Adipocyte (in vitro differentiated cells): ENCODE measurements around the gene GLT1D1.
"Not testable (repeated sequence)": the region's sequence is repeated elsewhere in the genome, so short reads cannot be mapped to it uniquely, and the experiment has no call there.

Experiments
- DNase-seq: peaks from one replicate; pipeline ENCODE4 v3.0.0-alpha.2; 2015; ENCODE audit warnings: low read depth
- H3K27me3 ChIP-seq: replicated peaks from 2 replicates; pipeline ENCODE4 v1.7.0; 2013; ENCODE audit warnings: mild to moderate bottlenecking, low read length, moderate library complexity; ENCODE audit not compliant: control insufficient read depth, insufficient read depth
- H3K36me3 ChIP-seq: 2 replicates; pipeline ENCODE4 v1.7.0; 2013; ENCODE audit warnings: low read length, mild to moderate bottlenecking, moderate library complexity; ENCODE audit not compliant: control insufficient read depth, insufficient read depth, severe bottlenecking
- H3K4me1 ChIP-seq: 2 replicates; pipeline ENCODE4 v1.7.0; 2013; ENCODE audit warnings: mild to moderate bottlenecking, low read length, moderate library complexity; ENCODE audit not compliant: control insufficient read depth, insufficient read depth
- H3K4me3 ChIP-seq: 2 replicates; pipeline ENCODE4 v1.7.0; 2013; ENCODE audit warnings: mild to moderate bottlenecking, low read length, moderate library complexity
- H3K9ac ChIP-seq: 2 replicates; pipeline ENCODE4 v1.7.0; 2013; ENCODE audit warnings: mild to moderate bottlenecking, low read length, moderate library complexity
- H3K9me3 ChIP-seq: 2 replicates; pipeline ENCODE4 v1.7.0; 2013; ENCODE audit warnings: mild to moderate bottlenecking, low read length, moderate library complexity; ENCODE audit not compliant: control insufficient read depth

GLT1D1 gene

DNA sequence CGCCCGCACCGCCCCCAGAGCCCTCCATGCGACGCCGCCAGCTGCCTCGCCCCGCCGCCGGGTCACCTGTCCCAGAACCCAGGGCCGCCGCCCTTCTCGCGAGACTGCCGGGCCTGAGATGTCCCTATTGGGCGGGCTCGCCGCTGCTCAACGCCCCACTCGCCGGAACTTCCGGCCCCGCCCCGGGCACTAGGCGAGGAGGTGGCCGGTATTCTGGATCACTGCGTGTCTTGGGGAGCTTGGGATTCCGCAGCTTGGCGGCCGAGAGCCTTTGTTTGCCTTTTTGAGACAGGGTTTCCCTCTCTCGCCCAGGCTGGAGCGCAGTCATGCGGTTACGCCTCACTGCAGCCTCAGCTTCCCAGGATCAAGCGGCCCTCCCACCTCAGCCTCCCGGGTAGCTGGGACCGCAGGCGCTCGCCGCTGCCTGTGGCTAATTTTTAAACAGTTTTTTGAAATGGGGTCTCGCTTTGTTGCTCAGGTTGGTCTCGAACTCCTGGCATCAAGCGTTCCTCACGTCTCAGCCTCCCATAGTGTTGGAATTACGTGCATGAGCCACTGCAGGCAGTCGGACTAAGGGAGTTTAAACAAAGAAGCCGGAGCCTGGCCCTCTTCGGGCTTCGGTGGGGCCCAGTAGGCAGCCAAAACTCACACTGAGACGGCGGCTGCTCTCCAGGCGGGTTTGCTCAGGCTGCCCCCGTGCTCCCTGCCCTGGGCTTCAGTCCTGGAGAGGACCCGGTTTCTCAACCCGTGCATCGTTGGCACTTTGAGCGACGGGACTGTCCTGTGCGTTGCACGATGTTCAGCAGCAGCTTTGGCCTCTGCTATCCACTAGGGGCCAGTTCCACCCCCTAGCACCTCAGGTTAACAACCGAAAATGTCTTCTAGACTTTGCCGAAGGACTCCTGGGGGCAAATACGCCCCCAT lies 29.1 kb upstream of the GLT1D1 start, which contains the start of gene SLC15A4:
Gene SLC15A4 (minus strand): TSS at position 43 of the 924 bp plus-strand sequence. CDS start 15 bp downstream, at position 28.
- Histone ChIP-seq H3K4me1 (peaks cover 13% of the 10 kb centered on the region), H3K9me3 (peaks cover 3% of the 10 kb centered on the region), H3K4me3 (peak within 1 kb of the TSS; percentile 98), H3K27me3 (no peaks in the 10 kb centered on the region), H3K9ac (peak within 1 kb of the TSS; percentile 97), H3K36me3 (no peaks in the 10 kb centered on the region)
- DNase-seq = peak; percentile 97

DNA sequence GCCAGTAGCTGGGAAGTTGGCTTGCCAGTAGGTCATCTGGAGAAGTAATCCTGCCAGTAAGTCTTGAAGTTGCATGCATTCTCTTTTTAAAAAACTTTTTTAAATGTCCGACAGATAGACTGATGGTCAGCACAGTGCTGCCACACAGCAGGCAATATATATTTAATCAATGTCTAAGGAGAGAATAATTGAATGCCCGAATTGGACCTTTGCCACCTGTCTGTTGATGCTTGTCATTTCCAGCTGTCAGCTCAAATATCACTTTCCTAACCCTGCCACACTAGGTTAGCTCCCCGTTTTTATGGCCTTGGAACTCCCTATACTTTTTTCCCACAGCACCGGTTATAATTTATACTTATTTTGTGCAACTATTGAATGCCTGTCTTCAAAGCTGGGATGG lies 27.4 kb upstream of the GLT1D1 start:
- Histone ChIP-seq H3K4me1 (peaks cover 7% of the 10 kb centered on the region), H3K27me3 (no peaks in the 10 kb centered on the region), H3K9ac (no peak overlapping the region), H3K4me3 (no peak overlapping the region), H3K9me3 (peaks cover 3% of the 10 kb centered on the region), H3K36me3 (no peaks in the 10 kb centered on the region)
- DNase-seq = no peak

DNA sequence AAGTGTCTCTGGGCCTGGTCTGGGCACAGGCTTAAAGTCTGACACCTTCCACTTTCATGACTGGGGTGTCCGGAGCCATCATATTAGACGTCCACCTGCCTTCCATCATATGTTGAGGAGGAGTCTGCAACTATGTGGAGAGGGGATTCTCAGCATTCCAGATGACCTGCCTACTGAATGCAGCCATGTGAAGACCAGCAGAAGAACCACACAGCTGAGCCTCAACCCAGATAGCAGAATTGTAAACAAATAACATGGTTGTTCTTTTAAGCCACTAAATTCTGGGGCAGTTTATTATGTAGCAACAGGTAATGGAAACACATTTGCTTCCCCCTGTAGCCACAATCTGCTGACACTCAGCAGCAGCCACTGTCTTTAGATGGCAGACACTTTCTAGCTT lies 25.6 kb upstream of the GLT1D1 start:
- Histone ChIP-seq H3K9me3 (peaks cover 3% of the 10 kb centered on the region), H3K4me1 (peaks cover 3% of the 10 kb centered on the region), H3K9ac (no peak overlapping the region), H3K36me3 (no peaks in the 10 kb centered on the region), H3K4me3 (no peak overlapping the region), H3K27me3 (no peaks in the 10 kb centered on the region)
- no peak for DNase-seq

DNA sequence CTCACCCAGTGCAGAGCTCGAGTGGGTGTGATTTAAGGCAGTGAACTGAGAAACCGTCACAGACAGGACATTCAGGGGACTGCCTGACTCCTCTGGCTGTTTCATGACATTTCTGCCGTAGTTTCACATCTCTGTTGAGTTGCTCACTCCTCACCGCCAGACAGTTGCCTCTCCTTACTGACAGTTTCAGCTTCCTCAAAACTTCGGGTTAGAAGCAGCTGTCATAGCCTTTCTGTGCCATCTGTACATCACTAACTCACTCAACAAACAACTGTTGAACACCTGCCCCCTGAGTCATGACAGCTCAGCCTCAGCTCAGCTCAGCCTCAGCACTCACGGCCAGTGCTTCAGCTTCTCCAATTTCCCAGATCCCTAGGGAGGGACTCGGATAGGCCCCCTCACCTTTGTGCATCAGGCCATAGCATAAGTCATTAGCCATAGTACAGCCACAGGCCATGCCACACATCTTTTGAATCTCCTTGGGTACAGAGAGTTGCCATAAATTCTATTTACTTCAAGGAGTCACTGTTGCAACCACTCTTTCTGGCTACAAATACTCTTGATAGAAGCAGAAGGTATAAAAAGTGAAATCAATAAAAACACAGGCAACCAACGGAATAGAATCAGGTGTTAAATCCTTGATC lies 23.3 kb upstream of the GLT1D1 start:
- no peak overlapping the region for H3K4me3 ChIP-seq
- peaks cover 3% of the 10 kb centered on the region for H3K9me3 ChIP-seq
- no peak for DNase-seq
- H3K9ac ChIP-seq = no peak overlapping the region
- no peaks in the 10 kb centered on the region for H3K4me1 ChIP-seq
- H3K27me3 ChIP-seq = no peaks in the 10 kb centered on the region
- H3K36me3 ChIP-seq = no peaks in the 10 kb centered on the region

DNA sequence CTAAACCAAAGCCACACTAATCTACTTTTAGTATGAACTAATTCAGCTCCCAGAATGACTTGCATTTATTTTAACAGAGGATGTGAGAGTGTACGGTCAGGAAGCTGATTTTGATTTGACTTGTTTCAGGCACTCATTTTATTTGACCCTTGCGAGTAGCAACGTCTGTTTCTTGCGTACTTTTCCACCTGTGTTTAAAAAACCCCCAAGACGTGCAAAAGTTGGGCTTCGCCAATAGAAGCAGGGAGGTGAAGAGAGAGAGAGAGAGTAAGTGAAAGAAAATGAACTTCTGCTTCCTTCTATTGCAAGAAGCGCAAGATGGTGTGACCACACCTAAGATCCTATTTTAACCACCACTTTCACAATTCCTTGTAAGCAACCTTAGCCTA lies 22.8 kb upstream of the GLT1D1 start:
- Histone ChIP-seq H3K9me3 (peaks cover 3% of the 10 kb centered on the region), H3K4me3 (no peak overlapping the region), H3K36me3 (no peaks in the 10 kb centered on the region), H3K9ac (no peak overlapping the region), H3K4me1 (no peaks in the 10 kb centered on the region), H3K27me3 (no peaks in the 10 kb centered on the region)
- no peak for DNase-seq

DNA sequence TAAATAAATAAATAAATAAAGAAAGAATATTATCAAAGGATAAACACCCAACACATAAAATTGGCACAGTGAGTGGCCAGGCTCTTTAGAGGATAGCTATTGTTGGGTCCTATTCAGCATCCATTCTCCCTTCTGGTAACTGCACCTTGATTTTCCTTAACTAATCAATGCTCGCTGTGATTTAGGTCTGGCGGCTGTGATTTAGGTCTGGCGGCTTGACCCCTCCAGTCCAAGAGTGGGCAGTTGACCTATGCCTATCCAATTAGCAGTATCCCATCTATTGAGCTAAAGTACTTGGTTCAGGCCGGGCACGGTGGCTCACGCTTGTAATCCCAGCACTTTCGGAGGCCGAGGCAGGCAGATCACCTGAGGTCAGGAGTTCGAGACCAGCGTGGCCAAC lies 19.9 kb upstream of the GLT1D1 start:
- Histone ChIP-seq H3K4me3 (no peak overlapping the region), H3K36me3 (no peaks in the 10 kb centered on the region), H3K27me3 (no peaks in the 10 kb centered on the region), H3K9me3 (no peaks in the 10 kb centered on the region), H3K4me1 (no peaks in the 10 kb centered on the region), H3K9ac (no peak overlapping the region)
- DNase-seq = no peak

DNA sequence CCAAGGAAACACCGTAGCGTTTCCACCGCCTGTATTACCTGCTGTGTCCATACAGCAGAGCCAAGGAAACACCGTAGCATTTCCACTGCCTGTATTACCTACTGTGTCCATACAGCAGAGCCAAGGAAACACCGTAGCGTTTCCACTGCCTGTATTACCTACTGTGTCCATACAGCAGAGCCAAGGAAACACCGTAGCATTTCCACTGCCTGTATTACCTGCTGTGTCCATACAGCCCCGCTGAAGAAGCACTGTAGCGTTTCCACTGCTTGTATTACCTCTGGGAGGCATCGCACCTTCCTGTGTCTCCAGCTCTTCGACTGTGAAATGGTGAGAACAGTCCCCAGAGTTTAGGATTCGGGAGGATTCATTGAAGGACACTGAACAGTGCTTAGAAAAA lies 13.4 kb upstream of the GLT1D1 start:
- not testable (repeated sequence) for H3K36me3 ChIP-seq, DNase-seq, H3K4me1 ChIP-seq, H3K27me3 ChIP-seq, H3K9me3 ChIP-seq, H3K9ac ChIP-seq, H3K4me3 ChIP-seq

DNA sequence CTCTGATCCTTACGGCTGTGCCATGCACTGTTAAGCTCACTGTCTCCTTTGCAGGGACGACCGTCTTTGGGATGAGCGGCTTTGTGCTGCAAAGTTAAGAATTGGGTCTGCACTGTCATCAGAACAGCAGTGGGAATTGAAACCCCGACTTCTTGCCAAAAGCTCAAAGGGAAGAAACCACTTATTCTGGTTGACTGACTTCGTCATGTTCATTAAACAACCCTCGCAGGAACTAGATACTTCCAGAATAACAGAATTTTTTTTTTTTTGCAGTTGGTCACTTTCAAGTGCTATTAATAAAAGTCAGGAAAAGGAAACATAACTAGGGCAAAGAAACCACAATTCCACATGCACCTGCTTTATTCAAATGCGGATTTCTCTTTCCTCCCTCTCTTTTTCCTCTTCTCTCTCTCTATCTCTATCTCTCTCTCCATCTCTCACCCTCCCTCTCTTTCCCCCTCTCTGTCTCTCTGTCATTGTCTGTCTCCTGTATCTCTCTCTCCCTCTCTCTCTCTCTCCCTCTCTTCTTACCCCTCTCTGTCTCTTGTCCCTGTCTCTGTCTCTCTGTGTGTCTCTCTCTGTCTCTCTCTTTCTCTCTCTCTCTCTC lies 12.3 kb upstream of the GLT1D1 start:
- H3K36me3 ChIP-seq = no peaks in the 10 kb centered on the region
- H3K4me1 ChIP-seq = no peaks in the 10 kb centered on the region
- no peak overlapping the region for H3K9ac ChIP-seq
- H3K27me3 ChIP-seq = no peaks in the 10 kb centered on the region
- no peaks in the 10 kb centered on the region for H3K9me3 ChIP-seq
- H3K4me3 ChIP-seq = no peak overlapping the region
- DNase-seq = no peak

DNA sequence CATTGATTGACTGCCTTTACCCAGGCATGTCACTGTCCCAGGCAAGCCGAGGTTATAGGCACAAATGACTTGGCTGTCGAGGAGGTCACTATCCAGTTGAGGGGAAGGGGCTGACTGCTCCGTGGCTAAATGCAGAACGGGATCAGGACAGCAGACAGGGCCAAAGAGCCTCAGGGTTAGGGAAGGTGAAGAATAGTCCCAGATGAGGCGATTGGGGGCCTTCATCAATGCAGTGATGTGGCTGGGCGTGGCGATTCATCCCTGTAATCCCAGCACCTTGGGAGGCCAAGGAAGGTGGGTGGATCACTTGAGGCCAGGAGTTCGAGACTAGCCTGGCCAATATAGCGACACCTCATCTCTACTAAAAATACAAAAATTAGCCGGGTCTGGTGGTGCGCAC lies 10.7 kb upstream of the GLT1D1 start:
- Histone ChIP-seq H3K9me3 (no peaks in the 10 kb centered on the region), H3K4me3 (no peak overlapping the region), H3K4me1 (no peaks in the 10 kb centered on the region), H3K27me3 (no peaks in the 10 kb centered on the region), H3K36me3 (no peaks in the 10 kb centered on the region), H3K9ac (no peak overlapping the region)
- DNase-seq = no peak

DNA sequence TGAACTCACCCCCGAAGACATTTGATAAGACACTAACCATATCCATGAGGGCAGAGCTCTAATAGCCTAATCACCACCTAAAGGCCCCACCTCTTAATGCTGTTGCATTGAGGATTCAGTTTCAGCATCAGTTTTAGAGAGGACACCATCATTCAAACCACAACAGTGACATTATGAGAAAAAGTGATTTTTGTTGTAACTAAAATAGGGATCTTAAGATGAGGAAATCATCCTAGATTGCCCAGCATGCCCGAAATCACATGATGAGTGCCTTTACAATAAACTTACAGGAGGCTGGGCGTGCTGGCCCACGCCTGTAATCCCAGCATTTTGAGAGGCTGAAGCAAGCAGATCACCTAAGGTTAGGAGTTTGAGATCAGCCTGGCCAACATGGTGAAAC lies 9.7 kb upstream of the GLT1D1 start:
- Histone ChIP-seq H3K9ac (no peak overlapping the region), H3K4me1 (no peaks in the 10 kb centered on the region), H3K9me3 (no peaks in the 10 kb centered on the region), H3K27me3 (no peaks in the 10 kb centered on the region), H3K4me3 (no peak overlapping the region), H3K36me3 (no peaks in the 10 kb centered on the region)
- no peak for DNase-seq

DNA sequence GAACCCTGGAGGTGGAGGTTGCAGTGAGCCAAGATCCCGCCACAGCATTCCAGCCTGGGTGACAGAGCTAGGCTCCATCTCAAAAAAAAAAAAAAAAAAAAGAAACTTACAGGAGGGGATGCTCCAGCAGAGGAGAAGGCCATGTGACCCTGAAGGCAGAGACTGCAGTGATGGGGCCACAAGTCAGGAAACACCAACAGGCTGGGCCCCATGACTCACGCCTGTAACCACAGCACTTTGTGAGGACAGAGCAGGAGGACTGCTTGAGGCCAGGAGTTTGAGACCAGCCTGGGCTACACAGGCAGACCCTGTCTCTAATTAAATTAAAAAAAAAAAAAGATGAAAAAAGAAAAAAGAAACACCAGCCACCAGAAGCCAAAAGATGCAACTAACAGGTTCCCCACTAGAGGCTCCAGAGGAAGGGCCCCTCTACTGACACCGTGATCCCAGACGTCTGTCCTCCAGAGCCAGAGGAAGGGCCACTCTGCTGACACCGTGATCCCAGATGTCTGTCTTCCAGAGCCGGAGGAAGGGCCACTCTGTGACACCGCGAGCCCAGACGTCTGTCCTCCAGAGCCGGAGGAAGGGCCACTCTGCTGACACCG lies 9.1 kb upstream of the GLT1D1 start:
- H3K9ac ChIP-seq = no peak overlapping the region
- H3K36me3 ChIP-seq = no peaks in the 10 kb centered on the region
- H3K27me3 ChIP-seq = no peaks in the 10 kb centered on the region
- no peaks in the 10 kb centered on the region for H3K4me1 ChIP-seq
- H3K9me3 ChIP-seq = no peaks in the 10 kb centered on the region
- H3K4me3 ChIP-seq = no peak overlapping the region
- no peak for DNase-seq
